BJ (cell line): ENCODE measurements around the gene LRIG2. TPM values are rescaled to one million over a fixed set of nuclear protein-coding genes. Genes with fewer than 3 reads are reported as not detected.
"Not testable (repeated sequence)": the region's sequence is repeated elsewhere in the genome, so short reads cannot be mapped to it uniquely, and the experiment has no call there.

ENCODE experiments used
- CTCF ChIA-PET: fragments of 350-600 bp; formaldehyde crosslinking; extraction: SDS; loops from one replicate; lab custom pipeline; 2021; ENCODE audit warnings: antibody characterized with exemption, inconsistent platforms; lab: Yijun Ruan, JAX
- POLR2A ChIA-PET: fragments of 300-600 bp; sonication (Branson Sonifier 250); formaldehyde crosslinking; extraction: SDS; loops from one replicate; lab custom pipeline; 2021; ENCODE audit warnings: antibody characterized with exemption; lab: Charles Lee
- DNase-seq: peaks from one replicate; pipeline ENCODE4 v3.0.0-alpha.2; 2011; ENCODE audit warnings: low read depth
- H3K27me3 ChIP-seq: 2 replicates; pipeline ENCODE4 v1.6.0; 2011; ENCODE audit warnings: low read length; ENCODE audit not compliant: control insufficient read depth, insufficient read depth
- H3K36me3 ChIP-seq: 2 replicates; pipeline ENCODE4 v1.5.1; 2011; ENCODE audit warnings: low read length; ENCODE audit not compliant: control insufficient read depth, insufficient read depth
- H3K4me3 ChIP-seq: 2 replicates; pipeline ENCODE4 v1.5.1; 2011; ENCODE audit warnings: low read depth, mild to moderate bottlenecking, control low read depth, low read length
- polyA minus RNA-seq: library from RNA; depleted of rRNA, polyadenylated mRNA; stranded (reverse); fragments of >200 nt; gene quantifications from 2 replicates; pipeline ENCODE4 v1.2.3, GENCODE V29; 2011; rRNA and poly(A)+ RNA removed
- polyA plus RNA-seq: library from polyadenylated mRNA; depleted of rRNA; stranded (reverse); fragments of >200 nt; gene quantifications from 2 replicates; pipeline ENCODE4 v1.2.3, GENCODE V29; 2011; rRNA removed
- TF ChIP-seq, protein P1 (sequence below): IDR thresholded peaks from 2 replicates; pipeline ENCODE4 v1.5.1; 2011; ENCODE audit warnings: low read depth, mild to moderate bottlenecking, control low read depth, inconsistent platforms, low read length, moderate library complexity; ENCODE audit not compliant: insufficient read depth

Gene LRIG2, protein sequence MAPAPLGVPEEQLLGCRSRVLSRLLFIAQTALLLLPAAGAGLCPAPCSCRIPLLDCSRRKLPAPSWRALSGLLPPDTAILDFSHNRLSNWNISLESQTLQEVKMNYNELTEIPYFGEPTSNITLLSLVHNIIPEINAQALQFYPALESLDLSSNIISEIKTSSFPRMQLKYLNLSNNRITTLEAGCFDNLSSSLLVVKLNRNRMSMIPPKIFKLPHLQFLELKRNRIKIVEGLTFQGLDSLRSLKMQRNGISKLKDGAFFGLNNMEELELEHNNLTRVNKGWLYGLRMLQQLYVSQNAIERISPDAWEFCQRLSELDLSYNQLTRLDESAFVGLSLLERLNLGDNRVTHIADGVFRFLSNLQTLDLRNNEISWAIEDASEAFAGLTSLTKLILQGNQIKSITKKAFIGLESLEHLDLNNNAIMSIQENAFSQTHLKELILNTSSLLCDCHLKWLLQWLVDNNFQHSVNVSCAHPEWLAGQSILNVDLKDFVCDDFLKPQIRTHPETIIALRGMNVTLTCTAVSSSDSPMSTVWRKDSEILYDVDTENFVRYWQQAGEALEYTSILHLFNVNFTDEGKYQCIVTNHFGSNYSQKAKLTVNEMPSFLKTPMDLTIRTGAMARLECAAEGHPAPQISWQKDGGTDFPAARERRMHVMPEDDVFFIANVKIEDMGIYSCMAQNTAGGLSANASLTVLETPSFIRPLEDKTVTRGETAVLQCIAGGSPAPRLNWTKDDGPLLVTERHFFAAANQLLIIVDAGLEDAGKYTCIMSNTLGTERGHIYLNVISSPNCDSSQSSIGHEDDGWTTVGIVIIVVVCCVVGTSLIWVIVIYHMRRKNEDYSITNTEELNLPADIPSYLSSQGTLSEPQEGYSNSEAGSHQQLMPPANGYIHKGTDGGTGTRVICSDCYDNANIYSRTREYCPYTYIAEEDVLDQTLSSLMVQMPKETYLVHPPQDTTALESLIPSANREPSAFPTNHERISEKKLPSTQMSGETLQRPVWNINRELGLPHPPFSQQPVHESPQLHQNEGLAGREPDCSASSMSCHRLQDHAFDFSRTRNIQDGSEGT
- polyA plus RNA-seq, result 5.3 and 7.1 TPM in 2 replicates
- 13.6 and 18.2 TPM in 2 replicates for polyA minus RNA-seq

- POLR2A ChIA-PET, result interaction anchor here (0.9 to 1.0 kb wide), 2 partner anchors 16 to 136 kb away, joined by 3 to 6 read pairs; no protein-coding TSS in a partner anchor
- Histone ChIP-seq H3K27me3 (no peaks in the 10 kb centered on the region), H3K36me3 (no peaks in the 10 kb centered on the region), H3K4me3 (peak within 1 kb of the TSS; percentile 69)
- TF ChIP-seq, protein P1, sequence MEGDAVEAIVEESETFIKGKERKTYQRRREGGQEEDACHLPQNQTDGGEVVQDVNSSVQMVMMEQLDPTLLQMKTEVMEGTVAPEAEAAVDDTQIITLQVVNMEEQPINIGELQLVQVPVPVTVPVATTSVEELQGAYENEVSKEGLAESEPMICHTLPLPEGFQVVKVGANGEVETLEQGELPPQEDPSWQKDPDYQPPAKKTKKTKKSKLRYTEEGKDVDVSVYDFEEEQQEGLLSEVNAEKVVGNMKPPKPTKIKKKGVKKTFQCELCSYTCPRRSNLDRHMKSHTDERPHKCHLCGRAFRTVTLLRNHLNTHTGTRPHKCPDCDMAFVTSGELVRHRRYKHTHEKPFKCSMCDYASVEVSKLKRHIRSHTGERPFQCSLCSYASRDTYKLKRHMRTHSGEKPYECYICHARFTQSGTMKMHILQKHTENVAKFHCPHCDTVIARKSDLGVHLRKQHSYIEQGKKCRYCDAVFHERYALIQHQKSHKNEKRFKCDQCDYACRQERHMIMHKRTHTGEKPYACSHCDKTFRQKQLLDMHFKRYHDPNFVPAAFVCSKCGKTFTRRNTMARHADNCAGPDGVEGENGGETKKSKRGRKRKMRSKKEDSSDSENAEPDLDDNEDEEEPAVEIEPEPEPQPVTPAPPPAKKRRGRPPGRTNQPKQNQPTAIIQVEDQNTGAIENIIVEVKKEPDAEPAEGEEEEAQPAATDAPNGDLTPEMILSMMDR, result peak; percentile 92
- DNase-seq, result peak; percentile 90
- CTCF ChIA-PET, result interaction anchor here (0.5 to 3.6 kb wide), 61 partner anchors 12 to 856 kb away, joined by 3 to 69 read pairs (median 4); partner anchors contain the start of genes HIPK1 and PPM1J
Measured at GRCh38 chr1:113072757-113073478, at the start of gene LRIG2. TSS of gene LRIG2 (plus strand) at chr1:113073198. CDS start at chr1:113073407, 209 bp downstream.

GRCh38 chr1:113023316-113023715 is 49.7 kb upstream of the LRIG2 start:
- H3K4me3 ChIP-seq, POLR2A ChIA-PET, H3K36me3 ChIP-seq, H3K27me3 ChIP-seq, DNase-seq: not testable (repeated sequence)
- CTCF ChIA-PET, result interaction anchor here (1.1 to 1.2 kb wide), 2 partner anchors 17 to 49 kb away, joined by 3 to 4 read pairs; no protein-coding TSS in a partner anchor

GRCh38 chr1:113027007-113027406 is 46.0 kb upstream of the LRIG2 start:
- POLR2A ChIA-PET, result no interaction called here
- CTCF ChIA-PET, result interaction anchor here (0.9 to 1.8 kb wide), 3 partner anchors 15 to 46 kb away, joined by 3 to 9 read pairs (median 4); partner anchors contain the start of gene LRIG2

GRCh38 chr1:113027449-113027848 is 45.5 kb upstream of the LRIG2 start:
- no peaks in the 10 kb centered on the region for H3K27me3 ChIP-seq
- no peak for DNase-seq
- ChIA-PET POLR2A (no interaction called here), CTCF (interaction anchor here (0.9 to 1.8 kb wide), 3 partner anchors 15 to 45 kb away, joined by 3 to 9 read pairs (median 4); partner anchors contain the start of gene LRIG2)
- TF ChIP-seq, protein P1, result no peak
- no peaks in the 10 kb centered on the region for H3K36me3 ChIP-seq
- H3K4me3 ChIP-seq, result no peak overlapping the region

More at GRCh38 chr1:113027007-113027406, 46.0 kb upstream of the LRIG2 start:
- Histone ChIP-seq H3K27me3 (no peaks in the 10 kb centered on the region), H3K36me3 (no peaks in the 10 kb centered on the region), H3K4me3 (no peak overlapping the region)
- TF ChIP-seq, protein P1, result no peak
- DNase-seq, result no peak

- CTCF ChIA-PET, result interaction anchor here (0.6 kb wide), 1 partner anchor 150 kb away, joined by 3 read pairs; no protein-coding TSS in a partner anchor
- TF ChIP-seq, protein P1, result no peak
- POLR2A ChIA-PET, result no interaction called here
Measured at GRCh38 chr1:113029822-113030221, 43.2 kb upstream of the LRIG2 start.

More at GRCh38 chr1:113029822-113030221, 43.2 kb upstream of the LRIG2 start:
- no peaks in the 10 kb centered on the region for H3K36me3 ChIP-seq
- no peak for DNase-seq
- no peaks in the 10 kb centered on the region for H3K27me3 ChIP-seq
- H3K4me3 ChIP-seq, result no peak overlapping the region
